Transverse colon (tissue), 3 donors: ENCODE data around the gene SP110.

Experiments
- CTCF ChIP-seq, 5 experiments: fragments of 200-600 bp in 3 of 5; fragments of 450-650 bp in 2 of 5; sonication (generic) in 3 of 5; IDR thresholded peaks; 1 replicate in 2 of 5; 2 replicates in 3 of 5; pipeline ENCODE4 v1.5.1; 2016 to 2017; ENCODE audit warnings: antibody characterized with exemption in 5 of 5, inconsistent platforms in 3 of 5, mild to moderate bottlenecking in 2 of 5, moderate library complexity in 1 of 5
- POLR2A ChIP-seq: fragments of 450-650 bp; IDR thresholded peaks from one replicate; pipeline ENCODE4 v1.6.1; 2016; ENCODE audit warnings: antibody characterized with exemption, mild to moderate bottlenecking, moderate library complexity

DNA sequence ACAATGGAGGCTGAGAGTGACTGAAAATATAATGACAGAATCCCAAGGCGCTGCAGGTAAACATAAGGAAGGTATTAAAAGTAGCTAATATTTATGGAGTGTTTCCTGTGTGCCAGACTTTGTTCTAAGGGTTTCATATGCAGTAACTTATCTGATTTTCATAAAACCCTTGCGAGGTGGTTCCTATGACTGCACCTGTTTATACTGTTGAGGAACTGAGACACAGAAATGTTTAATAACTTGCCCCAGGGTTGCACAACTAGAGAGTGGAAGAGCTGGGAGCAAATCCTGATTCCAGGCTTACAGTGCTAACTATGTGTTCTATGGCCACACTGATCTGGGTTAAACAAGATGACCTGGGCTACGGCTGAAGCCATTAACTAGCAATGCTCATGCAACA is 2.4 kb downstream of the SP110 start:
- TF ChIP-seq CTCF (IDR thresholded peaks at IDR 0.05) (no peak), POLR2A (no peak)
